ENCODE measurements around the gene SNF8.

- TF ChIP-seq EP300 (IDR thresholded peaks at IDR 0.05) (no peak), POLR2AphosphoS5 (IDR thresholded peaks at IDR 0.05) (no peak)
Observed at GRCh38 chr17:48883171-48883570, 61.5 kb downstream of the SNF8 start.

Measured in upper lobe of left lung (tissue), 4 donors.